ENCODE results near the gene PPIE.

The PPIE gene

GRCh38 chr1:39721664-39722063 lies 17.0 kb upstream of the PPIE start:
- no peak for DNase-seq
- no peak overlapping the region for H2BK120ac ChIP-seq (ENCODE audit: low read depth, low read length)
- no peaks in the 10 kb centered on the region for H3K79me1 ChIP-seq (ENCODE audit: low read length)
- no peak overlapping the region for H3K9ac ChIP-seq (ENCODE audit: low read length)
- no peaks in the 10 kb centered on the region for H3K4me1 ChIP-seq (ENCODE audit: control insufficient read depth, low read depth, low read length)
- H3K27ac ChIP-seq (ENCODE audit: low read depth, low read length), result no peak overlapping the region
- no peak overlapping the region for H3K4me3 ChIP-seq (ENCODE audit: low read length)
- no peak overlapping the region for H4K5ac ChIP-seq (ENCODE audit: low read length)
- H2BK5ac ChIP-seq (ENCODE audit: low read length), result no peak overlapping the region
- no peaks in the 10 kb centered on the region for H3K36me3 ChIP-seq (ENCODE audit: control insufficient read depth, insufficient read depth, low read length)
- H3K27me3 ChIP-seq (ENCODE audit: insufficient read depth, low read length, poor library complexity), result peaks cover 22% of the 10 kb centered on the region
- H3K4ac ChIP-seq (ENCODE audit: low read depth, low read length), result no peak overlapping the region
- no peak overlapping the region for H4K8ac ChIP-seq (ENCODE audit: low read depth, low read length)
- H3K56ac ChIP-seq (ENCODE audit: low read length), result no peak overlapping the region
- no peak overlapping the region for H3K4me2 ChIP-seq (ENCODE audit: low read length)
- no peaks in the 10 kb centered on the region for H3K79me2 ChIP-seq (ENCODE audit: control insufficient read depth, insufficient read depth, low read length)
- no peak overlapping the region for H2AK5ac ChIP-seq (ENCODE audit: low read length)
- H3K23ac ChIP-seq (ENCODE audit: low read length), result no peak overlapping the region
- H2BK15ac ChIP-seq (replicated peaks; ENCODE audit: low read depth), result no peak overlapping the region
- H3K18ac ChIP-seq (ENCODE audit: low read length), result no peak overlapping the region

- Histone ChIP-seq H3K27ac (ENCODE audit: low read depth, low read length) (no peak overlapping the region), H2BK15ac (replicated peaks; ENCODE audit: low read depth) (no peak overlapping the region), H3K79me2 (ENCODE audit: control insufficient read depth, insufficient read depth, low read length) (no peaks in the 10 kb centered on the region), H3K9ac (ENCODE audit: low read length) (no peak overlapping the region), H3K4me2 (ENCODE audit: low read length) (no peak overlapping the region), H3K4me1 (ENCODE audit: control insufficient read depth, low read depth, low read length) (no peaks in the 10 kb centered on the region), H3K27me3 (ENCODE audit: insufficient read depth, low read length, poor library complexity) (peaks cover 17% of the 10 kb centered on the region), H4K5ac (ENCODE audit: low read length) (no peak overlapping the region), H3K79me1 (ENCODE audit: low read length) (no peaks in the 10 kb centered on the region), H2BK120ac (ENCODE audit: low read depth, low read length) (no peak overlapping the region), H3K23ac (ENCODE audit: low read length) (no peak overlapping the region), H3K4ac (ENCODE audit: low read depth, low read length) (no peak overlapping the region), H3K56ac (ENCODE audit: low read length) (no peak overlapping the region), H2BK5ac (ENCODE audit: low read length) (no peak overlapping the region), H4K8ac (ENCODE audit: low read depth, low read length) (no peak overlapping the region), H3K4me3 (ENCODE audit: low read length) (no peak overlapping the region), H3K18ac (ENCODE audit: low read length) (no peak overlapping the region), H3K36me3 (ENCODE audit: control insufficient read depth, insufficient read depth, low read length) (no peaks in the 10 kb centered on the region), H2AK5ac (ENCODE audit: low read length) (no peak overlapping the region)
- DNase-seq, result no peak
- no CpG with 5 or more reads among the region's 2 CpGs for WGBS (ENCODE audit: extremely low coverage, insufficient coverage, low lambda C conversion rate)
Measured at GRCh38 chr1:39722495-39722894, 16.2 kb upstream of the PPIE start.

- Histone ChIP-seq H3K4me3 (ENCODE audit: low read length) (no peak overlapping the region), H2BK5ac (ENCODE audit: low read length) (no peak overlapping the region), H4K8ac (ENCODE audit: low read depth, low read length) (no peak overlapping the region), H3K27me3 (ENCODE audit: insufficient read depth, low read length, poor library complexity) (peaks cover 12% of the 10 kb centered on the region), H3K79me2 (ENCODE audit: control insufficient read depth, insufficient read depth, low read length) (no peaks in the 10 kb centered on the region), H3K79me1 (ENCODE audit: low read length) (no peaks in the 10 kb centered on the region), H2BK120ac (ENCODE audit: low read depth, low read length) (no peak overlapping the region), H3K27ac (ENCODE audit: low read depth, low read length) (no peak overlapping the region), H3K23ac (ENCODE audit: low read length) (no peak overlapping the region), H3K4me2 (ENCODE audit: low read length) (no peak overlapping the region), H4K5ac (ENCODE audit: low read length) (no peak overlapping the region), H3K4ac (ENCODE audit: low read depth, low read length) (no peak overlapping the region), H3K36me3 (ENCODE audit: control insufficient read depth, insufficient read depth, low read length) (no peaks in the 10 kb centered on the region), H3K9ac (ENCODE audit: low read length) (no peak overlapping the region), H2BK15ac (replicated peaks; ENCODE audit: low read depth) (no peak overlapping the region), H2AK5ac (ENCODE audit: low read length) (no peak overlapping the region), H3K4me1 (ENCODE audit: control insufficient read depth, low read depth, low read length) (no peaks in the 10 kb centered on the region), H3K18ac (ENCODE audit: low read length) (no peak overlapping the region), H3K56ac (ENCODE audit: low read length) (no peak overlapping the region)
- no CpG with 5 or more reads among the region's 3 CpGs for WGBS (ENCODE audit: extremely low coverage, insufficient coverage, low lambda C conversion rate)
- DNase-seq, result no peak
Measured at GRCh38 chr1:39726600-39726999, 12.1 kb upstream of the PPIE start.

DNA sequence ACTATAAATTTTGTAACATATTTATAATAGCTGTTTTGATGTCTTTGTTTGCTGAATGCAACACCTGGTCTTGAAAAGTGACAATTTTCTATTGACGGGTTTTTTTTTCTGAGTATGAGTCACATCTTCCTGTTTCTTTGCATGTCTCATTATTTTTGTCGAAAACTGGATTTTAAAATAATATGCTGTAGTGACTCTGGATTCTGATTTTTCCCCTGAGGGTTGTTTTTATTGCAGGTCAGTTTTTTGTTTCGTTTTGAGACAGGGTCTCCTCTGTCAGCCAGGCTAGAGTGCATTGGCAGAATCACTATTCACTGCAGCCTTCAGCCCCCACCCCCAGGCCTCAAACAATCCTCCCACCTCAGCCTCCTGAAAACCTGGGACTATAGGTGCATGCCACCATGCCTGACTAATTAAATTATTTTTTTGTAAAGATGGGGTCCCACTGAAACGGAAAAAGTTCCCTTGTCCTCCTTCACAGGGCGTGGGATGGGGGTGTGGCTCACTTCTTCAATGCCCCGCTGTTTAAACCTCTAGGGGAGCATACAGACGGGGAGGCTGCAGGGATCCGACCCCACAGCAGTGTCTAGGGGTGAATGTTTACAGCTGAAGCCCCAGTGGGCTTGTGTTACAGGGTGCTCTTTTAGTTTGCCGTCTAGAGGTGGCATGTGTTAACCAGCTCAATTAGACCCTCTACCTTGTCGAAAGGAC lies 11.3 kb upstream of the PPIE start:
- no peak overlapping the region for H2BK15ac ChIP-seq (replicated peaks; ENCODE audit: low read depth)
- no CpG with 5 or more reads among the region's 10 CpGs for WGBS (ENCODE audit: extremely low coverage, insufficient coverage, low lambda C conversion rate)
- no peak for DNase-seq
- H3K4me1 ChIP-seq (ENCODE audit: control insufficient read depth, low read depth, low read length), result no peaks in the 10 kb centered on the region
- no peak overlapping the region for H3K56ac ChIP-seq (ENCODE audit: low read length)
- H3K79me1 ChIP-seq (ENCODE audit: low read length), result no peaks in the 10 kb centered on the region
- H3K4me2 ChIP-seq (ENCODE audit: low read length), result no peak overlapping the region
- no peak overlapping the region for H3K23ac ChIP-seq (ENCODE audit: low read length)
- no peak overlapping the region for H3K27ac ChIP-seq (ENCODE audit: low read depth, low read length)
- H3K4ac ChIP-seq (ENCODE audit: low read depth, low read length), result no peak overlapping the region
- peaks cover 9% of the 10 kb centered on the region for H3K27me3 ChIP-seq (ENCODE audit: insufficient read depth, low read length, poor library complexity)
- H4K8ac ChIP-seq (ENCODE audit: low read depth, low read length), result no peak overlapping the region
- no peak overlapping the region for H2AK5ac ChIP-seq (ENCODE audit: low read length)
- H3K36me3 ChIP-seq (ENCODE audit: control insufficient read depth, insufficient read depth, low read length), result no peaks in the 10 kb centered on the region
- no peak overlapping the region for H3K4me3 ChIP-seq (ENCODE audit: low read length)
- no peak overlapping the region for H2BK120ac ChIP-seq (ENCODE audit: low read depth, low read length)
- H3K18ac ChIP-seq (ENCODE audit: low read length), result no peak overlapping the region
- H3K9ac ChIP-seq (ENCODE audit: low read length), result no peak overlapping the region
- H4K5ac ChIP-seq (ENCODE audit: low read length), result no peak overlapping the region
- no peak overlapping the region for H2BK5ac ChIP-seq (ENCODE audit: low read length)
- no peaks in the 10 kb centered on the region for H3K79me2 ChIP-seq (ENCODE audit: control insufficient read depth, insufficient read depth, low read length)

DNA sequence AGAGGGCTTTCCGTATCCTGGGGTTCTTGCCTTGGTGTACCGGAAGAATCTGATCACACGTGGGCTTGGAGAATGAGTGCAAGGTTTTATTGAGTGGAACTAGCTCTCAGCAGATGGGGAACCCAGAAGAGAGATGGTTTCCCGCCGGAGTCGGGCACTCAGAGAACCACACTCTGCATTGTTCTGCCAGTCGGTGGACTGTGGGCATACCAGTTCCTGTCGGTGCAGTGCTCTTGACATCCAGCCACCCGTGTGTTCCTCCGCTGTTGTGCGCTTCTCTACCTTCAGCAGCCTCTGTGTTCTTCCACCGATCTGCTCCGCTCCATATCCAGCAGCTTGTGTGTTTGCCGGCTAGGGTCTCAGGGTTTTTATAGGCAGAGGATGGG lies 10.8 kb upstream of the PPIE start:
- Histone ChIP-seq H2AK5ac (ENCODE audit: low read length) (no peak overlapping the region), H3K36me3 (ENCODE audit: control insufficient read depth, insufficient read depth, low read length) (no peaks in the 10 kb centered on the region), H3K79me2 (ENCODE audit: control insufficient read depth, insufficient read depth, low read length) (no peaks in the 10 kb centered on the region), H3K23ac (ENCODE audit: low read length) (no peak overlapping the region), H3K9ac (ENCODE audit: low read length) (no peak overlapping the region), H3K27me3 (ENCODE audit: insufficient read depth, low read length, poor library complexity) (peaks cover 13% of the 10 kb centered on the region), H4K8ac (ENCODE audit: low read depth, low read length) (no peak overlapping the region), H3K4me2 (ENCODE audit: low read length) (no peak overlapping the region), H2BK120ac (ENCODE audit: low read depth, low read length) (no peak overlapping the region), H3K4me3 (ENCODE audit: low read length) (no peak overlapping the region), H3K4me1 (ENCODE audit: control insufficient read depth, low read depth, low read length) (no peaks in the 10 kb centered on the region), H3K56ac (ENCODE audit: low read length) (no peak overlapping the region), H3K18ac (ENCODE audit: low read length) (no peak overlapping the region), H4K5ac (ENCODE audit: low read length) (no peak overlapping the region), H2BK15ac (replicated peaks; ENCODE audit: low read depth) (no peak overlapping the region), H2BK5ac (ENCODE audit: low read length) (no peak overlapping the region), H3K27ac (ENCODE audit: low read depth, low read length) (no peak overlapping the region), H3K4ac (ENCODE audit: low read depth, low read length) (no peak overlapping the region), H3K79me1 (ENCODE audit: low read length) (no peaks in the 10 kb centered on the region)
- WGBS (ENCODE audit: extremely low coverage, insufficient coverage, low lambda C conversion rate), result no CpG with 5 or more reads among the region's 14 CpGs
- no peak for DNase-seq

DNA sequence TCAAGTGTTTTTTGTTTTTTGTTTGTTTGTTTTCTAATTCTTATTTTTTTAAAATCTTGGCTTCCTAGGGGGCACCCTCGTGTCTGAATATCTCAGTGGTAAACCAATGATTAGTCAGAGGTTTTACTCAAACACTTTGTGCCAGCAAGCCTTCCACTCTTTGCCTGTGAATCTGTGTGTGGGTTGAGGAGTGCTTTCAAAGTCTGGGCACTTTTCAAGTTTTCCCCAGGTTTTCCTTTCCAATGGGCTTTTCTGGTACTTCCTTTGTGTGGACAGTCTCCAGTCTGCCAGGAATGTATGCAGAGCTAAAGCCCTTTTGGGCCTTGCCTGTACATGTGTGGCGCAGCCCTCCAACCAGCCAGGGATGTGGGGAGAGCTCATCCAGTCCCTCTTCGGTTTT lies 9.7 kb upstream of the PPIE start:
- no CpG with 5 or more reads among the region's 3 CpGs for WGBS (ENCODE audit: extremely low coverage, insufficient coverage, low lambda C conversion rate)
- no peak for DNase-seq
- no peak overlapping the region for H3K23ac ChIP-seq (ENCODE audit: low read length)
- no peak overlapping the region for H4K8ac ChIP-seq (ENCODE audit: low read depth, low read length)
- peaks cover 15% of the 10 kb centered on the region for H3K27me3 ChIP-seq (ENCODE audit: insufficient read depth, low read length, poor library complexity)
- no peak overlapping the region for H3K4me3 ChIP-seq (ENCODE audit: low read length)
- H3K4ac ChIP-seq (ENCODE audit: low read depth, low read length), result no peak overlapping the region
- H2AK5ac ChIP-seq (ENCODE audit: low read length), result no peak overlapping the region
- no peak overlapping the region for H2BK120ac ChIP-seq (ENCODE audit: low read depth, low read length)
- H3K4me1 ChIP-seq (ENCODE audit: control insufficient read depth, low read depth, low read length), result no peaks in the 10 kb centered on the region
- no peak overlapping the region for H3K9ac ChIP-seq (ENCODE audit: low read length)
- no peak overlapping the region for H3K4me2 ChIP-seq (ENCODE audit: low read length)
- no peak overlapping the region for H4K5ac ChIP-seq (ENCODE audit: low read length)
- no peaks in the 10 kb centered on the region for H3K79me2 ChIP-seq (ENCODE audit: control insufficient read depth, insufficient read depth, low read length)
- no peak overlapping the region for H2BK5ac ChIP-seq (ENCODE audit: low read length)
- H3K18ac ChIP-seq (ENCODE audit: low read length), result no peak overlapping the region
- H3K79me1 ChIP-seq (ENCODE audit: low read length), result no peaks in the 10 kb centered on the region
- H3K56ac ChIP-seq (ENCODE audit: low read length), result no peak overlapping the region
- no peak overlapping the region for H3K27ac ChIP-seq (ENCODE audit: low read depth, low read length)
- H3K36me3 ChIP-seq (ENCODE audit: control insufficient read depth, insufficient read depth, low read length), result no peaks in the 10 kb centered on the region
- no peak overlapping the region for H2BK15ac ChIP-seq (replicated peaks; ENCODE audit: low read depth)
